A673 (cell line): ENCODE results near the gene ABR.

Experiments used
- CTCF ChIP-seq: fragments of 300-800, 200-600 bp; sonication (generic); conservative IDR thresholded peaks from 2 replicates; pipeline ENCODE4 v1.5.1; 2017; ENCODE audit warnings: low read depth, mild to moderate bottlenecking, antibody characterized with exemption, low read length, moderate library complexity, mixed read lengths
- EZH2 ChIP-seq: fragments of 200-600 bp; sonication (generic); IDR thresholded peaks from 2 replicates; pipeline ENCODE4 v1.6.1; 2017; ENCODE audit warnings: borderline replicate concordance, low read depth, mild to moderate bottlenecking, mixed read lengths, antibody characterized with exemption, low read length; ENCODE audit not compliant: poor library complexity, severe bottlenecking

GRCh38 chr17:1009229-1010085 is 170.3 kb downstream of the ABR start:
- TF ChIP-seq CTCF (no peak), EZH2 (no peak)
